SH-SY5Y (cell line): Measurements from ENCODE around the gene FYN.

Experiments
- GATA2 ChIP-seq: IDR thresholded peaks from 2 replicates; pipeline ENCODE4 v1.6.1; 2011; ENCODE audit warnings: mild to moderate bottlenecking, low read depth, low read length
- GATA3 ChIP-seq: IDR thresholded peaks from 2 replicates; pipeline ENCODE4 v1.6.1; 2011; ENCODE audit warnings: low read depth, mild to moderate bottlenecking, low read length, moderate library complexity

FYN gene

GRCh38 chr6:111707773-111708172 lies 165.5 kb downstream of the FYN start:
- TF ChIP-seq GATA2 = no peak
- TF ChIP-seq GATA3 = no peak

- no peak for TF ChIP-seq GATA2
- TF ChIP-seq GATA3 = no peak
Observed at GRCh38 chr6:111706841-111707391, 166.3 kb downstream of the FYN start.

- TF ChIP-seq GATA3 (no peak), GATA2 (no peak)
Observed at GRCh38 chr6:111703723-111704122, 169.5 kb downstream of the FYN start.

- TF ChIP-seq GATA3 (no peak), GATA2 (no peak)
Observed at GRCh38 chr6:111702268-111702667, 171.0 kb downstream of the FYN start.

DNA sequence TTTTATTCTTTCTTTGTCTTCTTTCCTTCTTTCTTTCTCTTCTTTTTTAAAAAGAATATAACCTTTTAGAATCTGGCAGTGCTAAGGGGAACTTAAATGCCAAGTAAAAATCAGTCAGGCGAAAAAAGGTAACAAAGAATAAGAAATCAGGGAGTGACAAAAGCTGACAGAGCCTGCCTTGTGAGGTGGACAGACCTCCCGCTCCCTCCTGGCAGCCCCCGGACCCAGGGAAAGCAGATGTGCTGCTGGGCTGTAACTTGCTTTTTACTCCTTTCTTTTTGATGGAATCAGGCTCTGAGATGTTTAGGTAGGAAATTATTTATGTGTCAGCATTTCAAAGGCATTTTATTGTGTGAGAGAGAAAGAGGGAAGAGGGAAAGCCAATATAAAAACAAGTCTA lies 172.1 kb downstream of the FYN start:
- TF ChIP-seq GATA3 (no peak), GATA2 (no peak)

- TF ChIP-seq GATA2 (no peak), GATA3 (no peak)
Observed at GRCh38 chr6:111700135-111700690, 173.0 kb downstream of the FYN start.

- TF ChIP-seq GATA3 (no peak), GATA2 (no peak)
Observed at GRCh38 chr6:111699123-111699522, 174.1 kb downstream of the FYN start.

GRCh38 chr6:111696814-111697213 lies 176.4 kb downstream of the FYN start:
- no peak for TF ChIP-seq GATA2
- TF ChIP-seq GATA3 = no peak

DNA sequence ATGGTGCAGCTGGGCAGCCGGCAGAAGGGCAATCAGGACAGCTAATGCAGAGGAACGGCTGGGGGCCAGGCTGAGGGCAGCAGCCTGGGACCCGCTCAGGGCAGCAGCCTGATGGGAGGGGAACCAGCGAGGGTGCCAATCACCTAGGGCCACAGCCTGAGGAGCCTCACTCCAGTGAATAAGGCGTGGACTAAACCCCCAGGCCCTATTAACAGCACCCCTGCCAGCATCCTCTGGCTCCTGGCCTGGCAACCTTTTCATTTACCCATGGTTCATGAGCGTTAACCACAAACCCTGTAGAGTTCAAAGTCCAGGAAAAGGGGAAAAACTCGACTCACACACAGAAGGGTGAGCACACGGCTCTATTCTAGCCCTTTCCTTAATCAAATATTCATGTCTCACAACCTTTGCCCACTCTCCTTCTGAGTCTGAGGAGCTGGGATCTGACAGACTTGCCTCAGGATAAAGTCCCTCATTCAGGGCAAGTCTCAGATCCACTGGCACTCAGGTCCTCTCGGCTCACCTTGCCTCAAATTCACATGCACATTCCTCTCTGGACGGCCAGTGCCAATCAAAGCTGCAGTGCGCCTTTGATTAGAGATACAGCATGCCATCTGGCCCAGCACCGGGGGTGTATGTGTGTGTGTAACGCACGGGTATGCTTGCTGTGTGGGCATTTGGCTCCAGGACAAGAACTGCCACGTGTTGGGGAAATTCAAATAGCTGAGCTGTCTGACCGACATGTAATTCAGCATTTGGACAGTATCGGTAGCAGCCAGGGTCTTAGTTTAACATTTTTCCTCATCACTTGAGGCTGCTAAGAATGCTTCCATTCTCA lies 180.7 kb downstream of the FYN start:
- TF ChIP-seq GATA3 = no peak
- peak; percentile 81 for TF ChIP-seq GATA2

DNA sequence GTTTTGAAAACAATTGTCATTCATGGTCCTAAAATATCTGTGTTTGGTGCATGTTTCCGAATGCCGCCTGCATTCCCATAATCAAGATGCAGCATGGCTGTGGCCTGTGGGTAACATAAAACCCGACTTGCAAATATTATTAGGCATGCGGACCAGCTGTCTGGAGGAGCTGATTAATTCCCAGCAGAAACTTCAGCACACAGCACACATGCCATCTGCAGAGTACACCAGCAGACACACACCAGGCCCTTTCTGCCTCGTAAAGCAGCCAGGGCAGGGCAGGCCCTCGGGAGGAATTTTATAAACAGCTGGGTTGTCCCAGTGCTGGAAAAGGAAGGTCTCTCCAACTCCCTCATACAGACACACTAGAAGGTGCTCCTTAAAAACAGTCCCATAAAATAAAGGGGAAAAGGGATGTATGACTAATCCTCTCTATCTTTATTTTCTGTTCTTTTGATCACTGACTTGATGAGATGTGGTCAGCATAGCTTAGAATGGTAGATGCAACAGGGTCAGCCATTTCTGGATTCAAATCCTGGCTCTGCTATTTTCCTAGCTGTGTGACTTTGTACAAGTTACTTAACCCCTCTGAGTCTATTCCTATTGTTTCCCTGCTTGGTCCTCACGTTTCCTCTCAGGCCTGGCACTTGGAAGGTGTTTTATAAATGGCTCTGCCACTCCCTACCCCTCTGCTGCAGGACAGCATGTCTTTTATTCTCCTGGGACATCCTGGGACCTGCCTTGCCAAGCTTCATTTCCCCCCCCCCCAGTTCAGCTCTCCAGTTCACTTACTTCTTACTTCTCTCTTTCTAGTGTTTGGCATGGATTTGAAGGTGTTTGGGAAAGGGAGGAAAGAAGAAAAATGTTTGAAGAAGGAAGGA lies 181.7 kb downstream of the FYN start:
- peak; percentile 60; the same call in 1 of the 2 replicates for TF ChIP-seq GATA2
- no peak for TF ChIP-seq GATA3

DNA sequence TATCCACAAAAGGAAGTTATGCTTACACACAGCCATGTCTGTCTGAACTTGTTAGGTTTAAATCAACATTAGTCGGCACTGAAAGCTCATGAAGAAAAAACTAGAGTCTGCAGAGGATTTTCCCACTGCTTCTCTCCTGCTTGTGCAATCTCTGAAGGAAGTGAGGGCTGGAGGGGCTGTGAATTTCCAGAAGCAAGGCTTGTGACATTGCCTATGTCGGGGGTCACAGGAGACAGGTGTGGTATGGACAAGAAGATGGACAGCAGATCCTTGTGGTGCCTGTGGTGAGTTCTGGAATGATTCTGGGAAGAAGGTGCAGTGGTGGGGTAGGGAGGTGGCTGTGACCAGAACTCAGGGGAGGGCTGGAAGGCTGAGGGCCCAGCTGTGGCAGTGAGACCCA lies 183.3 kb downstream of the FYN start:
- no peak for TF ChIP-seq GATA2

GRCh38 chr6:111689419-111689818 lies 183.8 kb downstream of the FYN start:
- TF ChIP-seq GATA2 (no peak), GATA3 (no peak)

DNA sequence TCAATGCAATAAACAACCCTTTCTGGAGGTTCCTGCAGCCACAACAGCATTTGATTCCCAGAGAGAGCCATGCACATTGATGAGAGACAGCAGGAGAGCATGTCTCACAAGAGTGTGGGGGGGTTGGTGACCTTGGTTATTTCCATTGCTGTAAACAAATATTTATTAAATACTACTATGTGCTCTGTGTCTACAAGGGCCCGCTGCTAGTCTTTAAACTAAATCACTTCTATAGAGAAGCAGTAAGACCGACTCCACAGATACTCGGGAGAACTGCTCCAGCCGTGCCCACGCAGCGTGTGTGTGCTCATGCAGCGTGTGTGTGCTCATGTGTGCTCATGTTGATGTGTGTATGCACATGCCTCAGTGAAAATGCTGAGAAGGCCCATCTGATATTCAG lies 184.9 kb downstream of the FYN start:
- TF ChIP-seq GATA3 (no peak), GATA2 (no peak)

GRCh38 chr6:111687652-111688051 lies 185.6 kb downstream of the FYN start:
- TF ChIP-seq GATA2 = no peak
- TF ChIP-seq GATA3 = no peak
